ENCODE results near the gene NOTUM.

Gene NOTUM

GRCh38 chr17:81911969-81912368 is 49.0 kb downstream of the NOTUM start:
- TF ChIP-seq PAX5 (IDR thresholded peaks at IDR 0.05; ENCODE audit: insufficient read depth, low read length, severe bottlenecking) (no peak), POLR2AphosphoS5 (IDR thresholded peaks at IDR 0.05; ENCODE audit: low read depth, low read length) (no peak), POU2F2 (IDR thresholded peaks at IDR 0.05; ENCODE audit: low read depth, low read length) (0 out of 2 replicates have a peak, but pooled peaks have one; percentile 39), TAF1 (IDR thresholded peaks at IDR 0.05; ENCODE audit: low read depth, low read length) (no peak), SPI1 (IDR thresholded peaks at IDR 0.05; ENCODE audit: low read depth, low read length) (no peak), POLR2A (IDR thresholded peaks at IDR 0.05; ENCODE audit: low read depth, low read length) (no peak)
- FAIRE-seq (no peak), DNase-seq (ENCODE audit: insufficient read length, low spot score) (no peak)

DNA sequence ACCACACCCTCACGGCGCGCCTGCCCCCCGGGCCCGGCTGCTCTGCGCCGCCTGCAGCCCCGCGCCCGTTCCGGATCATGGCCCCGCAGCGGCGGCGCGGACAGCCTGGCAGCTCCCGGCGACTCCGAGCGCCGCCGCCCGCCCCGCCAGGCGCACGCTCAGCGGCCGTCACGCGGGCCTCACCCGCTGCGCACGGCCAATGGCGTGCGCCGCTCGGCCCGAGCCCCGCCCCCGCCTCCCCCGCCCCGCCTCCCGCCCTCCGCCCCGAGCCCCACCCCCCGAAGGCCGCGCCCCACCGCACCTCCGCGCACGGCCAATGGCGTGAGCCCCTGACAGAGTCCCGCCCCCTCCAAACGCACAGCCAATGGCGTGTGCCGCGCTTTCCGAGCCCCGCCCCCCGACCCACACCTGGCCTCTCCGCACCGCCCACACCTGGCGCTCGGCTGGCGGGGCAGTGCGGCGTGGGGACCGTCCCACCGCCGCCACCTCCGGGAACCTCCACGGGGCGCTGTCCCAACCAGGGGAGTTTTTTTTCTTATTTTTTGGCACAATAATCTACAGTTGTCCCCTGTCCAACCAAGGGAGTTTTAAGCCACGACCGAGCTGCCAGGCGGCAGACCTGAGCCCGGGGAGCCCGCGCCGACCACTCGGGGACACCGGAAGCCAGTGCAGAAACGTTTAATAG is 49.6 kb downstream of the NOTUM start, which contains the start of gene PCYT2:
Gene PCYT2, minus strand, starts transcription at position 123 of the 685 bp plus-strand sequence. Its CDS starts 44 bp downstream, at position 79.
- DNase-seq (ENCODE audit: insufficient read length, low spot score), result peak; percentile 100
- FAIRE-seq, result peak; percentile 94
- TF ChIP-seq SPI1 (IDR thresholded peaks at IDR 0.05; ENCODE audit: low read depth, low read length) (no peak), TAF1 (IDR thresholded peaks at IDR 0.05; ENCODE audit: low read depth, low read length) (no peak), POLR2AphosphoS5 (IDR thresholded peaks at IDR 0.05; ENCODE audit: low read depth, low read length) (no peak; the same call in 1 of the 2 replicates), PAX5 (IDR thresholded peaks at IDR 0.05; ENCODE audit: insufficient read depth, low read length, severe bottlenecking) (peak; percentile 74), POU2F2 (IDR thresholded peaks at IDR 0.05; ENCODE audit: low read depth, low read length) (no peak), POLR2A (IDR thresholded peaks at IDR 0.05; ENCODE audit: low read depth, low read length) (no peak)

DNA sequence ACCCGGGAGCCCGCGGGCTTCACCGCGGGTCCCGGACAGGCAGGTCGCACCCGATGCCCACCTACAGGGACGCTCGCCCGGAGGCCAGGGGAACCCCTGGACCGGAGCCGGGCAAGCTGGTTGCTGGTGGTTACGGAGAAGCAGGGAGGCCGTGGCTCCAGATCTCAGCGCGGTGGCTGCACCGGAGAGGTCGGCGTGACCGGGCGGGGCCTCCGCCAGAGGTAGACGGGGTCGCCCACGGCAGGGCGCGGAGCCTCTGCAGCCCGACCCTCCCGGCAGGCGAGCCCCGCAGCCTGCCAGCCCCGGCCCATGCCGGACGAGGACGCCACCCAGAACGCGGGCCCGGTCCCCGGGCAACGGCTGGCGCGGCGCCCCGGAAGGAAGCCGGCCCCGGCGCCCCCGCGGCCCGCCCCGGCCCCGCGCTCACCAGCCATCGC is 50.1 kb downstream of the NOTUM start:
- DNase-seq (ENCODE audit: insufficient read length, low spot score), result no peak
- no peak for TF ChIP-seq TAF1 (IDR thresholded peaks at IDR 0.05; ENCODE audit: low read depth, low read length)
- peak; percentile 80 for FAIRE-seq

- no peak for TF ChIP-seq POLR2AphosphoS5 (IDR thresholded peaks at IDR 0.05; ENCODE audit: low read depth, low read length)
- no peak for TF ChIP-seq TAF1 (IDR thresholded peaks at IDR 0.05; ENCODE audit: low read depth, low read length)
- TF ChIP-seq SPI1 (IDR thresholded peaks at IDR 0.05; ENCODE audit: low read depth, low read length), result no peak
- no peak for TF ChIP-seq POLR2A (IDR thresholded peaks at IDR 0.05; ENCODE audit: low read depth, low read length)
- TF ChIP-seq PAX5 (IDR thresholded peaks at IDR 0.05; ENCODE audit: insufficient read depth, low read length, severe bottlenecking), result no peak
- FAIRE-seq, result peak; percentile 54
These were observed 50.8 kb downstream of the NOTUM start for GRCh38 chr17:81909966-81910839.

DNA sequence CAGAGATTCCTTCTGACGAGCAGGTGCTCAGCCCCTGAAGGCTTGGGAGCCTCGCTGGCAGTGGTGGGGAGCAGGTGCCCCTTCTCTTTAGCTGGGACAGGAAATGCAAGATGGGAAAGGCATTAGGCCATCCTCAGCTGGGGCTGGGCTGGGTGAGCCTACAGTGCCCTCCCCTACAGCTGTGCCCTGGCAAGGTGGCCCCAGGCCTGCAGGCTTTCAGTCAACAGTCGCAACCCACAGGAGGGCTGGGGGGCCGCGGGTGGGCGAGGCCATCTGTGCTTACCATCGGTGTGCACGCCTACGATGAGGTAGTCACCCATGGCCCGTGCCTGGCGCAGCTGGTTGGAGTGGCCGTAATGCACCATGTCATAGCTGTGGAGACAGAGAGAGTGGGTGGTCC is 51.8 kb downstream of the NOTUM start:
- no peak for TF ChIP-seq PAX5 (IDR thresholded peaks at IDR 0.05; ENCODE audit: insufficient read depth, low read length, severe bottlenecking)
- TF ChIP-seq SPI1 (IDR thresholded peaks at IDR 0.05; ENCODE audit: low read depth, low read length), result no peak
- no peak for TF ChIP-seq POLR2AphosphoS5 (IDR thresholded peaks at IDR 0.05; ENCODE audit: low read depth, low read length)
- DNase-seq (ENCODE audit: insufficient read length, low spot score), result no peak
- no peak for FAIRE-seq

More at GRCh38 chr17:81909966-81910839, 50.8 kb downstream of the NOTUM start:
- no peak for DNase-seq (ENCODE audit: insufficient read length, low spot score)

- TF ChIP-seq POLR2A (IDR thresholded peaks at IDR 0.05; ENCODE audit: low read depth, low read length) (no peak), PAX5 (IDR thresholded peaks at IDR 0.05; ENCODE audit: insufficient read depth, low read length, severe bottlenecking) (no peak), POLR2AphosphoS5 (IDR thresholded peaks at IDR 0.05; ENCODE audit: low read depth, low read length) (no peak), SPI1 (IDR thresholded peaks at IDR 0.05; ENCODE audit: low read depth, low read length) (no peak), TAF1 (IDR thresholded peaks at IDR 0.05; ENCODE audit: low read depth, low read length) (no peak), POU2F2 (IDR thresholded peaks at IDR 0.05; ENCODE audit: low read depth, low read length) (no peak)
- DNase-seq (ENCODE audit: insufficient read length, low spot score) (no peak), FAIRE-seq (no peak)
These were observed 52.2 kb downstream of the NOTUM start for GRCh38 chr17:81908793-81909192.

DNA sequence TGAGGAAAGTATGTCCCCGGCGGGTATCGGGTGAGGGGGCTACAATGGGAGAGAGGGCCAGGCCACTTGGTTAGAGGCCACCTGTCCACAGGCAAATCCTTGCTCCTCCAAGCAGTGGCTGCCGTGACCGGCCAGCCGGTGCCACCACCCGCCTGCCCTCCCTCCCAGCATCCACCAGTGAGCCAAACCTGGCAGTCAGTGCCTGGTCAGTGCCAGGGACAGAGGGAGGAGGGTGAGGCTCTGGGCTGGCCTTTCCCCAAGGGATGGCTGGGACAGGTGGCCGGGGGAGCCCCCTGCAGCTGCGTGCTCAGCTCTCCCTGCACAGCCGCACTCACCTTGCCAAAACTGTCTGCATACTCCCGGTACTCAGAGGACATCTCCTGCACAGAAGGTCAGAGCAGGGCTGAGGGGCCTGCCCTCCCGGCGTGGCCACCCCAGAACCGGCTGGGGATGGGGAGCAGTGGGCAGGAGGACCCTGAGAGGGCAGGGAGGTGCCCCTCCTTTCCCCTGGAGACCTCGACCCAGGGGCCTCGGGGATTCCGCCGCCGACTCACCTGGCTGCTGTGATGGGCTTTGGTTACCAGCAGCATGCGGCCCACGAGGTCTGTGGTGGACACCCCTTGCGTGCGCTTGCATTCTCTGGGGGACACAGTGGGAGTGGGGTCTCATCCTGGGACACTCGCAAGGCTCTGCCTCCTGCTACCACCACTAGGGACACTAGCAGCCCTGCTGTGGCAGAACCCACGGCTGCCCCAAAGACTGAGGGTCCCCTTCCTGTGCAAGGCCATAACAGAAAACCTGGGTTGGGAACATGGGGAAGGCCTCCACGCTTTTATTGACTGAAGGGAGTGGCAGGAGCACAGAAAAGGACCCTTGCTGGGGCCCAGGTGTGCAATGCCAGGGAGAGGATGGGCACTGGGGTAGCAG is 53.5 kb downstream of the NOTUM start:
- FAIRE-seq, result no peak
- DNase-seq (ENCODE audit: insufficient read length, low spot score), result no peak
- TF ChIP-seq POLR2A (IDR thresholded peaks at IDR 0.05; ENCODE audit: low read depth, low read length), result no peak
- no peak for TF ChIP-seq PAX5 (IDR thresholded peaks at IDR 0.05; ENCODE audit: insufficient read depth, low read length, severe bottlenecking)
- no peak for TF ChIP-seq TAF1 (IDR thresholded peaks at IDR 0.05; ENCODE audit: low read depth, low read length)
- no peak for TF ChIP-seq SPI1 (IDR thresholded peaks at IDR 0.05; ENCODE audit: low read depth, low read length)
- no peak for TF ChIP-seq POLR2AphosphoS5 (IDR thresholded peaks at IDR 0.05; ENCODE audit: low read depth, low read length)
- TF ChIP-seq POU2F2 (IDR thresholded peaks at IDR 0.05; ENCODE audit: low read depth, low read length), result no peak

DNA sequence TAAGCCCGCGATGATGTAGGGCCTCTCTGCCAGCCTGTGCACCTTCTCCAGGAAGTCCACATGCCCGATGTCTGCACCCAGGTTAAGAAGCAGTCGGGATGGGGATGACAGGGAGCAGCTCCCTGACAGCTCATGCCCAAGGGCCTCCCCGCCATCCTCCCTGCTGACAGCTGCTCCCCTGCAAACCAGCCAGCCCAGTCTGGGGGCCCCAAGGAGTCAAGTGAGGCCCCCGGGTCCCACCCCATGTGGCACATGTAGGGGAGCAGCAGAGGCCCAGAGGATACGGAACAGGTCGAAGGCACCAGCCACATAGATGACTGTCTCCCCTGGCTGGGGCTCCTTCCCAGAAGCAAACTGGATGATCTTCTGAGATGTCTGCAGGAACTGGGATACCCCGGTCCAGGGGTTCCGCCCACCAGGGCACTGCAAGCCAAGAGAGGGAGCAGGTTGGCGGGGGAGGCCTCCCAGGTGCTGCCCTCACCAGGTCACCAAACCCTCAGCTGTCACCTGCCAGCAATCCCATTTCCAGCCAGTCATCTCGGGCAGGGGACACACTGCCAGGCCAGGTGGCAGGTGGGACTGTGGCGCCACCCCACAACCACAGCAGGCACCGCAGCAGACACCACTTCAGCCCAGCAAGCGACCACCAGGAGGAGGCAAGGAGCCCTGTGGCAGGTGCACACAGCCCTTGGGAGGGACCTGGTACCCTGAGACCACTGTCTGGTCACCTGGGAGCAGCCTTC is 54.3 kb downstream of the NOTUM start:
- FAIRE-seq, result no peak
- no peak for DNase-seq (ENCODE audit: insufficient read length, low spot score)
- no peak for TF ChIP-seq PAX5 (IDR thresholded peaks at IDR 0.05; ENCODE audit: insufficient read depth, low read length, severe bottlenecking)
- no peak for TF ChIP-seq POLR2AphosphoS5 (IDR thresholded peaks at IDR 0.05; ENCODE audit: low read depth, low read length)
- TF ChIP-seq SPI1 (IDR thresholded peaks at IDR 0.05; ENCODE audit: low read depth, low read length), result no peak
- no peak for TF ChIP-seq POLR2A (IDR thresholded peaks at IDR 0.05; ENCODE audit: low read depth, low read length)
- TF ChIP-seq POU2F2 (IDR thresholded peaks at IDR 0.05; ENCODE audit: low read depth, low read length), result no peak
- TF ChIP-seq TAF1 (IDR thresholded peaks at IDR 0.05; ENCODE audit: low read depth, low read length), result no peak

All from GM12891 (cell line).